DOHH2 (cell line): ENCODE measurements around the gene TMEM54.

Experiments
- H3F3A ChIP-seq: fragments of 200-600 bp; sonication (generic), shearing (Covaris generic); 2 replicates; pipeline ENCODE4 v1.6.0; 2016; ENCODE audit warnings: antibody characterized with exemption, mild to moderate bottlenecking; ENCODE audit not compliant: control insufficient read depth, insufficient read depth
- H3K27ac ChIP-seq: fragments of 200-600 bp; sonication (generic); 2 replicates; pipeline ENCODE4 v1.5.1; 2014; ENCODE audit warnings: low read depth, mild to moderate bottlenecking, low read length, moderate library complexity
- H3K27me3 ChIP-seq: fragments of 200-600 bp; sonication (generic); 2 replicates; pipeline ENCODE4 v1.6.1; 2014; ENCODE audit warnings: mild to moderate bottlenecking, low read length, mixed read lengths; ENCODE audit not compliant: control insufficient read depth
- H3K36me3 ChIP-seq: fragments of 200-600 bp; sonication (generic); 2 replicates; pipeline ENCODE4 v1.6.1; 2014; ENCODE audit warnings: mild to moderate bottlenecking, low read length, moderate library complexity, mixed read lengths; ENCODE audit not compliant: control insufficient read depth
- H3K4me1 ChIP-seq: fragments of 200-600 bp; sonication (generic); 2 replicates; pipeline ENCODE4 v1.6.1; 2014; ENCODE audit warnings: mild to moderate bottlenecking, low read length, mixed read lengths; ENCODE audit not compliant: control insufficient read depth
- H3K4me2 ChIP-seq: fragments of 200-600 bp; sonication (generic); 2 replicates; pipeline ENCODE4 v1.6.0; 2014; ENCODE audit warnings: mild to moderate bottlenecking, low read length, moderate library complexity
- H3K4me3 ChIP-seq: fragments of 200-600 bp; sonication (generic); 2 replicates; pipeline ENCODE4 v1.5.1; 2014; ENCODE audit warnings: mild to moderate bottlenecking, low read length, mixed read lengths
- H3K79me2 ChIP-seq: fragments of 200-600 bp; sonication (generic); 2 replicates; pipeline ENCODE4 v1.6.1; 2014; ENCODE audit warnings: mild to moderate bottlenecking, low read length, mixed read lengths; ENCODE audit not compliant: control insufficient read depth
- H3K9me2 ChIP-seq: fragments of 200-600 bp; sonication (generic); replicated peaks from 2 replicates; pipeline ENCODE4 v1.6.1; 2014; ENCODE audit warnings: mild to moderate bottlenecking, low read length, mixed read lengths; ENCODE audit not compliant: control insufficient read depth
- H3K9me3 ChIP-seq: fragments of 200-600 bp; sonication (generic); 2 replicates; pipeline ENCODE4 v1.6.1; 2014; ENCODE audit warnings: antibody characterized with exemption, low read length, mixed read lengths; ENCODE audit not compliant: control insufficient read depth, insufficient read depth
- H4K20me1 ChIP-seq: fragments of 200-600 bp; sonication (generic); 2 replicates; pipeline ENCODE4 v1.6.0; 2014; ENCODE audit warnings: low read depth, mild to moderate bottlenecking, antibody characterized with exemption, low read length, moderate library complexity; ENCODE audit not compliant: control insufficient read depth, insufficient read depth
- EZH2phosphoT487 ChIP-seq: fragments of 200-600 bp; sonication (generic); IDR thresholded peaks from 2 replicates; pipeline ENCODE4 v1.6.1; 2017; ENCODE audit warnings: borderline replicate concordance, mild to moderate bottlenecking, antibody characterized with exemption, low read length, moderate library complexity, mixed read lengths
- TF ChIP-seq, protein P1 (sequence below): fragments of 200-600 bp; sonication (generic); IDR thresholded peaks from one replicate; pipeline ENCODE4 v1.5.1; 2014; ENCODE audit warnings: antibody characterized with exemption, mild to moderate bottlenecking, low read depth, low read length; ENCODE audit not compliant: poor library complexity, severe bottlenecking

TMEM54 gene

DNA sequence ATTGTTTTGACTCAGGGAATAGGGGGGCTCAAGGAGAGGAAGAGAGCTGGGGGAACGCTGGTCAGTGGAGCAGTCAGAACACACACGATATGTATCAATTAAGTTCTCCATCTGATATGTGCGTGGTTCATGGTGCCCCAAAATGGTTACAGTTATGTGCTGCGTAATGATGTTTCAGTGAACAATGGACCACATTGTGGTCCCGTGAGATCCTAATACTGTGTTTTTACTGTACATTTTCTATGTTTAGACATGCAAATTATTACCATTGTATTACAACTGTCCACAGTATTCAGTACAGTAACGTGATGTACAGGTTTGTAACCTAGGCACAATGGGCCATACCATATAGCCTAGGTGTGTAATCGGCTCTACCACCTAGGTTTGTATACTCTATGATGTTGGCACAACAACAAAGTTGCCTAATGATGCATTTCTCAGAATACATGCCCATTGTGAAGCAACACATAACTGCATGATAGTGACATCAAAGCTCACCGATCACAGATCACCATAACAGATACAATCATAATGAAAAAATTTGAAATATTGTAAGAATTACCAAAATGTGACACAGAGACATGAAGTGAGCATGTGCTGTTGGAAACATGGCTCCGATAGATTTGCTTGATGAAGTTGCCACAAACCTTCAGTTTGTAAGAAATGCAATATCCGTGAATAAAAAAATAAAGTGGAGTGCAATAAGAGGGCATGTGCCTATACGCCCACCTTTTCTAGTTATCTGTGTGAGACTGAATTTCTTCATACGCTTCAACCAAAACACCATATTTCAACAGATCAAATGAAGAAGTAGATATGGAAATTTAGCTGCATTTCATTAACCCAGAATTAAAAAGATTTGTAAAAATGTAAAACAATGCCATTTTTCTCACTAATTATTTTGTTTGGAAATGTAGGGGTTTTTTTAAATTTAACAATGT lies 14.8 kb upstream of the TMEM54 start:
- Histone ChIP-seq H3K4me3 (no peak overlapping the region), H3K4me1 (no peaks in the 10 kb centered on the region), H3K27me3 (peaks cover 14% of the 10 kb centered on the region), H4K20me1 (no peaks in the 10 kb centered on the region), H3K36me3 (no peaks in the 10 kb centered on the region), H3K4me2 (no peak overlapping the region), H3F3A (no peaks in the 10 kb centered on the region), H3K79me2 (no peaks in the 10 kb centered on the region), H3K9me2 (no peaks in the 10 kb centered on the region), H3K9me3 (no peaks in the 10 kb centered on the region), H3K27ac (no peak overlapping the region)
- TF ChIP-seq, protein P1, sequence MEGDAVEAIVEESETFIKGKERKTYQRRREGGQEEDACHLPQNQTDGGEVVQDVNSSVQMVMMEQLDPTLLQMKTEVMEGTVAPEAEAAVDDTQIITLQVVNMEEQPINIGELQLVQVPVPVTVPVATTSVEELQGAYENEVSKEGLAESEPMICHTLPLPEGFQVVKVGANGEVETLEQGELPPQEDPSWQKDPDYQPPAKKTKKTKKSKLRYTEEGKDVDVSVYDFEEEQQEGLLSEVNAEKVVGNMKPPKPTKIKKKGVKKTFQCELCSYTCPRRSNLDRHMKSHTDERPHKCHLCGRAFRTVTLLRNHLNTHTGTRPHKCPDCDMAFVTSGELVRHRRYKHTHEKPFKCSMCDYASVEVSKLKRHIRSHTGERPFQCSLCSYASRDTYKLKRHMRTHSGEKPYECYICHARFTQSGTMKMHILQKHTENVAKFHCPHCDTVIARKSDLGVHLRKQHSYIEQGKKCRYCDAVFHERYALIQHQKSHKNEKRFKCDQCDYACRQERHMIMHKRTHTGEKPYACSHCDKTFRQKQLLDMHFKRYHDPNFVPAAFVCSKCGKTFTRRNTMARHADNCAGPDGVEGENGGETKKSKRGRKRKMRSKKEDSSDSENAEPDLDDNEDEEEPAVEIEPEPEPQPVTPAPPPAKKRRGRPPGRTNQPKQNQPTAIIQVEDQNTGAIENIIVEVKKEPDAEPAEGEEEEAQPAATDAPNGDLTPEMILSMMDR: no peak
- TF ChIP-seq EZH2phosphoT487: no peak

DNA sequence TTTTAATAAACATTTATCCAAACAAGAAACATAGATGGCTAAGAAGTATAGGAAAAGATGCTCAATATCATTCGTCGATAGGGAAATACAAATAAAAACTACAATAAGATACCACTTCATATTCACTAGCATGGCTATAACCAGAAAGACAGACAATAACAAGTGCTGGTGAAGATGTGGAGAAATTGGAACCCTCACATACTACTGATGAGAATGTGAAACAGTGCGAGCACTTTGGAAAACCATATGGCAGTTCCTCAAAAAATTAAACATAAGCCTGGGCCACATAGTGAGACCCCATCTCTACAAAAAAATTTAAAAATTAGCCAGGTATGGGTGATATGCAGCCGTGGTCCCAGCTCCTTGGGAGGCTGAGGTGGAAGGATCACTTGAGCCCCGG lies 9.1 kb upstream of the TMEM54 start:
- Histone ChIP-seq H3K4me2 (no peak overlapping the region), H3K27me3 (peaks cover 11% of the 10 kb centered on the region; the same call in 1 of the 2 replicates), H3K4me3 (no peak overlapping the region), H3K9me2 (no peaks in the 10 kb centered on the region), H4K20me1 (no peaks in the 10 kb centered on the region), H3K36me3 (no peaks in the 10 kb centered on the region), H3K27ac (no peak overlapping the region), H3F3A (no peaks in the 10 kb centered on the region), H3K4me1 (no peaks in the 10 kb centered on the region), H3K9me3 (no peaks in the 10 kb centered on the region), H3K79me2 (no peaks in the 10 kb centered on the region)
- no peak for TF ChIP-seq EZH2phosphoT487
- TF ChIP-seq, protein P1: no peak

DNA sequence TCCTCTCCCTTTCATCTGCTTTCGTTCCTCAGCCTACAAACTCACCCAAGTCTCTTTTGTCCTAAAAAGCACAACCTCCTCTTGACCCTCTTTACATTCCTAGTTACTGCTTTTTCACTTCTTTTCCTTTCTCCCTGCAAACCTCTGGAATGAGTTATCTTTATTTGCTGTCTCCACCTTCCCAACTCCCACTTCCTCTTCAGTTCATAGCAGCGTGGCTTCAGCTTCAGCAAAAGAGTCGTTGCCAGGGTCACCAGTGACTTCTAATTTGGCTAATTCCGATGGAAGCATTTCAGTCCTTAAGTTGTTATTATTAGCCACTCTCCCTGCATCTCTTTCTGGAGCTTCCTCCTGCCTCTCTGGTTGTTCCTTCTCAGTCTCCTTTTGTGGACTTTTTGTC lies 6.2 kb upstream of the TMEM54 start:
- TF ChIP-seq, protein P1: no peak
- no peak for TF ChIP-seq EZH2phosphoT487
- no peaks in the 10 kb centered on the region for H3K9me3 ChIP-seq
- H3K36me3 ChIP-seq: no peaks in the 10 kb centered on the region
- H3F3A ChIP-seq: no peaks in the 10 kb centered on the region
- no peak overlapping the region for H3K27ac ChIP-seq
- no peaks in the 10 kb centered on the region for H3K4me1 ChIP-seq
- H3K27me3 ChIP-seq: peaks cover 21% of the 10 kb centered on the region
- no peaks in the 10 kb centered on the region for H3K9me2 ChIP-seq
- H3K4me2 ChIP-seq: no peak overlapping the region
- H3K4me3 ChIP-seq: no peak overlapping the region
- H4K20me1 ChIP-seq: no peaks in the 10 kb centered on the region
- H3K79me2 ChIP-seq: no peaks in the 10 kb centered on the region
